Esophagus muscularis mucosa (tissue), 4 donors: ENCODE measurements around the gene UBN2. TPM values are rescaled to one million over a fixed set of nuclear protein-coding genes. Genes with fewer than 3 reads are reported as not detected.

Experiments used
- DNase-seq: peaks from one replicate; pipeline ENCODE4 v3.0.0-alpha.2; 2017; ENCODE audit errors: extremely low spot score
- H3K27ac ChIP-seq, 4 donors: fragments of 200-600 bp; sonication (generic); replicated peaks in 1 of 4; 1 replicate in 3 of 4; 2 replicates in 1 of 4; pipeline ENCODE4 v1.5.1; 2016 to 2019; ENCODE audit warnings: mild to moderate bottlenecking in 1 of 4
- H3K27me3 ChIP-seq, 4 donors: fragments of 200-600 bp; sonication (generic); one replicate each; pipeline versions ENCODE4 v1.5.1 to v1.6.0; 2016 to 2019
- H3K36me3 ChIP-seq, 4 donors: fragments of 200-600 bp; sonication (generic); one replicate each; pipeline ENCODE4 v1.5.1; 2016 to 2019
- H3K4me1 ChIP-seq, 4 donors: fragments of 200-600 bp; sonication (generic); one replicate each; pipeline ENCODE4 v1.5.1; 2016 to 2019
- H3K4me3 ChIP-seq, 4 donors: fragments of 200-600 bp; sonication (generic); 1 replicate in 2 of 4; 2 replicates in 2 of 4; pipeline ENCODE4 v1.5.1; 2016 to 2019; ENCODE audit warnings: mild to moderate bottlenecking in 4 of 4, moderate library complexity in 1 of 4
- H3K9me3 ChIP-seq, 4 donors: fragments of 200-600 bp; sonication (generic); 1 replicate in 3 of 4; 2 replicates in 1 of 4; pipeline ENCODE4 v1.5.1; 2016 to 2019
- CTCF ChIP-seq, 3 experiments: fragments of 200-600 bp in 2 of 3; fragments of 450-650 bp in 1 of 3; sonication (generic) in 2 of 3; IDR thresholded peaks; one replicate each; pipeline ENCODE4 v1.5.1; 2017 to 2019; ENCODE audit warnings: antibody characterized with exemption in 3 of 3, mild to moderate bottlenecking in 2 of 3, moderate library complexity in 1 of 3
- EP300 ChIP-seq: sonication (generic); formaldehyde crosslinking; IDR thresholded peaks from one replicate; pipeline ENCODE4 v1.6.1; 2017; ENCODE audit warnings: antibody characterized with exemption
- POLR2A ChIP-seq: fragments of 450-650 bp; IDR thresholded peaks from one replicate; pipeline ENCODE4 v1.6.1; 2017; ENCODE audit warnings: antibody characterized with exemption, moderate library complexity, mild to moderate bottlenecking, low read depth
- POLR2AphosphoS5 ChIP-seq, 2 donors: sonication (generic); formaldehyde crosslinking; IDR thresholded peaks; one replicate each; pipeline ENCODE4 v1.6.1; 2017; ENCODE audit warnings: antibody characterized with exemption in 2 of 2
- WGBS: methylation state at CpG from one replicate; pipeline ENCODE4 v1.1.5; 2018; 5-methylcytosine and 5-hydroxymethylcytosine counted together
- intact Hi-C: fragments of 100-400 bp; cut with DNase I; formaldehyde crosslinking; loops from one replicate; pipeline ENCODE4 v1.15.1; 2023
- total RNA-seq, 4 donors: library from RNA; depleted of rRNA; stranded (reverse); fragments of >200 nt; gene quantifications; one replicate each; pipeline versions ENCODE4 v1.1.0 to v1.2.1, GENCODE V29; 2016

Gene UBN2
- total RNA-seq, 4 donors from 2014 or later = 8.9 to 15.0 (median 10.8) TPM

- intact Hi-C loops = no loop called here
- DNase-seq = no peak
- Histone ChIP-seq H3K27ac (peak overlapping the region in 2 of 4 donors; percentile 34 to 37), H3K9me3 (no peaks in the 10 kb centered on the region), H3K4me3 (no peak overlapping the region), H3K4me1 (peaks cover 0 to 4% (median 0%) of the 10 kb centered on the region in 4 donors), H3K36me3 (peaks cover 48 to 97% (median 85%) of the 10 kb centered on the region in 4 donors), H3K27me3 (no peaks in the 10 kb centered on the region)
- WGBS = 71% methylated on average over 17 of the region's 17 CpGs
- no peak for TF ChIP-seq CTCF (IDR thresholded peaks at IDR 0.05)
- TF ChIP-seq POLR2AphosphoS5 (IDR thresholded peaks at IDR 0.05) = no peak
- no peak for TF ChIP-seq POLR2A
- no peak for TF ChIP-seq EP300
These were observed 40.9 kb downstream of the UBN2 start for GRCh38 chr7:139271718-139272628.

GRCh38 chr7:139284252-139284896 lies 53.3 kb downstream of the UBN2 start:
- peaks cover 16 to 82% (median 46%) of the 10 kb centered on the region in 4 donors for H3K36me3 ChIP-seq
- WGBS = 92% methylated on average over 5 of the region's 5 CpGs

GRCh38 chr7:139286144-139286543 lies 55.1 kb downstream of the UBN2 start:
- no peak for DNase-seq
- 100% methylated on average over 6 of the region's 6 CpGs for WGBS
- intact Hi-C loops = no loop called here
- H3K9me3 ChIP-seq = no peaks in the 10 kb centered on the region
- TF ChIP-seq CTCF (IDR thresholded peaks at IDR 0.05) (no peak), EP300 (no peak), POLR2AphosphoS5 (IDR thresholded peaks at IDR 0.05) (no peak), POLR2A (no peak)
- H3K36me3 ChIP-seq = peaks cover 16 to 74% (median 40%) of the 10 kb centered on the region in 4 donors
- H3K4me3 ChIP-seq = no peak overlapping the region
- H3K4me1 ChIP-seq = no peaks in the 10 kb centered on the region
- no peaks in the 10 kb centered on the region for H3K27me3 ChIP-seq
- H3K27ac ChIP-seq = no peak overlapping the region

More at GRCh38 chr7:139284252-139284896, 53.3 kb downstream of the UBN2 start:
- intact Hi-C loops = no loop called here
- Histone ChIP-seq H3K9me3 (no peaks in the 10 kb centered on the region), H3K27me3 (no peaks in the 10 kb centered on the region), H3K4me3 (no peak overlapping the region), H3K4me1 (no peaks in the 10 kb centered on the region), H3K27ac (no peak overlapping the region)
- TF ChIP-seq EP300 (no peak), POLR2A (no peak), POLR2AphosphoS5 (IDR thresholded peaks at IDR 0.05) (no peak), CTCF (IDR thresholded peaks at IDR 0.05) (no peak)
- DNase-seq = no peak

- Histone ChIP-seq H3K4me3 (no peak overlapping the region), H3K27ac (no peak overlapping the region), H3K27me3 (no peaks in the 10 kb centered on the region), H3K4me1 (no peaks in the 10 kb centered on the region), H3K36me3 (peaks cover 7 to 70% (median 30%) of the 10 kb centered on the region in 4 donors), H3K9me3 (no peaks in the 10 kb centered on the region)
- intact Hi-C loops = no loop called here
- DNase-seq = no peak
- TF ChIP-seq POLR2AphosphoS5 (IDR thresholded peaks at IDR 0.05) (no peak), POLR2A (no peak), EP300 (no peak), CTCF (IDR thresholded peaks at IDR 0.05) (no peak)
- 86% methylated on average over 7 of the region's 7 CpGs for WGBS
These were observed 61.8 kb downstream of the UBN2 start for GRCh38 chr7:139292821-139293220.
